Heart left ventricle (tissue), 13 donors: ENCODE results near the gene GALNT2.

Source experiments
- CTCF ChIP-seq, 12 donors: fragments of 200-600 bp; sonication (generic) in 4 of 12; IDR thresholded peaks; one replicate each; pipeline versions ENCODE4 v1.5.0 to v1.8.0; 2018 to 2022; ENCODE audit warnings: antibody characterized with exemption in 12 of 12, mild to moderate bottlenecking in 5 of 12
- POLR2A ChIP-seq, 2 donors: fragments of 450-650 bp; IDR thresholded peaks; one replicate each; pipeline ENCODE4 v1.6.1; 2017; ENCODE audit warnings: antibody characterized with exemption in 2 of 2, mild to moderate bottlenecking in 2 of 2, moderate library complexity in 2 of 2
- donor health status: ischemic (EF 13 %, LVEDD 7.1; RV severe dilation, severe dysfunction).
- donor health status: DM: no; HTN: yes; CAD: no.
- donor health status: DM: no; HTN: no; CAD: no.
- donor health status: ischemic (EF 25% LVEDD 6.9; RV normal size, moderate dysfunction).
- donor health status: ischemic (EF 25% LVEDD 5.7; RV mildly dilated, moderate dysfunction).
- donor health status: ischemic (EF 35%, LVEDD 5.7; RV mildly dilated, moderate dysfunction).
- donor health status: nonischemic (EF 11% LVEDD 7.7; RV severe dilation, severe dysfunction).
- donor health status: DM: yes; HTN: yes; CAD: no.
- donor health status: PGD.
- donor health status: ischemic (EF 29% LVEDD 5.4; RV normal size, mild dysfunction).
- donor health status: nonischemic (EF 23%, LVEDD 6.1; RV moderate dilation, normal function).

GRCh38 chr1:230320804-230321203, 253.8 kb downstream of the GALNT2 start:
- TF ChIP-seq CTCF (IDR thresholded peaks at IDR 0.05), result no peak
- TF ChIP-seq POLR2A (IDR thresholded peaks at IDR 0.05), result no peak
